Medulla oblongata (tissue), 1 donor: ENCODE data around the gene KEL.

Source experiments
- DNase-seq: peaks from one replicate; pipeline ENCODE4 v3.0.0-alpha.2; 2015; ENCODE audit errors: extremely low spot score

Gene KEL

GRCh38 chr7:142898377-142899170 lies 63.6 kb downstream of the KEL start:
- DNase-seq, result no peak

- no peak for DNase-seq
These were observed 64.5 kb downstream of the KEL start for GRCh38 chr7:142897691-142898090.

GRCh38 chr7:142896741-142897379 lies 65.3 kb downstream of the KEL start:
- DNase-seq, result no peak

- DNase-seq, result no peak
These were observed 66.0 kb downstream of the KEL start for GRCh38 chr7:142896151-142896550.

GRCh38 chr7:142894985-142895593 lies 67.1 kb downstream of the KEL start:
- no peak for DNase-seq

GRCh38 chr7:142894112-142894984 lies 67.8 kb downstream of the KEL start:
- no peak for DNase-seq

- no peak for DNase-seq
These were observed 69.2 kb downstream of the KEL start for GRCh38 chr7:142892951-142893350.

- no peak for DNase-seq
These were observed 70.6 kb downstream of the KEL start for GRCh38 chr7:142891490-142892082.
